Measurements from ENCODE around the gene CCDC92B. TPM values are rescaled to one million over a fixed set of nuclear protein-coding genes. Genes with fewer than 3 reads are reported as not detected.

Gene CCDC92B
- polyA plus RNA-seq, 1 donor from 2014 or later = 0.32 TPM

DNA sequence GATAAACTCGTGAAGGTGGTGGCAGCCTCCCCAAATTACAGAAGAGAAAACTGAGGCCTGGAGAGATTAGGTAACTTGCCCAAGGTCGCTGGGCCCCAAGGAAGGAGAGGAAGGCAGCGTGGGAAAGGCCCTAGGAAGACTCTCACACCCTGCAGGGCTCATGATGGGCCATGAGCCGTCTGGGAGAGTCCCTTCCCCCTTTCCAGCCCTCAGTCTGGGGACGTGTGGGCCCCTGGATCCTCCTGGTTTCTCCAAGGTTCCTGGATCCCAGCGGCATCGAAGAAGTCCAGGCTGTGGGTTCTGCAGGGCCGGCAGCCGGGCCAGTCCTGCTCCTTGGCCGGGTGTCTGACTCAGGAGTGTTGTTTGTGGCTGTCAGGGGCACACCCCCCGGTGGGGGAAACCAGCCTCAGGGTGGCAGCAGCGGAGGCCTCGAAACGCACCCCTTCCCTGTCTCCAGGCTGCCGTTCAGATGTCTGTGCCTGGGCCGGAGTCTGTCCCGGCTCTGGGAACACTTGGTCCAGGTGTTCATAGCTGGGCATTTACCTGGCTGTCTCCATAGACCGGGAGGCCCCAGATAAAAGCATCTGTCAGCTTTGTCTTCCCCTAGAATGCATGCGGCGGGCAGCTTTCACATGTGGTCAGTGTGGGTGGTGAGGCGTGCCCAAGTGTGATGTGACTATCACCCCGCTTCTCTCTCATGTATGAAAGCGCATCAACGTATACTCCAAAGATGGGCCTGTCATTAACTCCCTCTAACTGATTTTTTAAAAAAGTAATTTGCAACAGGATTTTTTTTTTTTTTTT lies 43.1 kb upstream of the CCDC92B start:
- H3K4me2 ChIP-seq (ENCODE audit: low read length) = no peak overlapping the region
- H3K79me2 ChIP-seq (replicated peaks; ENCODE audit: insufficient read depth, low read length) = no peaks in the 10 kb centered on the region
- H2AFZ ChIP-seq (ENCODE audit: low read depth, low read length) = no peak overlapping the region
- H3K9me2 ChIP-seq (ENCODE audit: insufficient read depth, low read length) = no peaks in the 10 kb centered on the region
- H3K27ac ChIP-seq (ENCODE audit: low read length) = no peak overlapping the region
- H3K9me3 ChIP-seq (ENCODE audit: low read length) = no peaks in the 10 kb centered on the region
- no peaks in the 10 kb centered on the region for H3K27me3 ChIP-seq (ENCODE audit: insufficient read depth, low read depth, low read length)
- H3K36me3 ChIP-seq (ENCODE audit: insufficient read depth, low read length) = no peaks in the 10 kb centered on the region
- no peak overlapping the region for H3K9ac ChIP-seq (ENCODE audit: low read length)
- H4K20me1 ChIP-seq (ENCODE audit: insufficient read depth) = no peaks in the 10 kb centered on the region
- H3F3A ChIP-seq (ENCODE audit: insufficient read depth, low read length, poor library complexity, severe bottlenecking) = no peaks in the 10 kb centered on the region
- no peak for TF ChIP-seq RAD21 (conservative IDR thresholded peaks at IDR 0.05)
- no peak for TF ChIP-seq SMC3 (conservative IDR thresholded peaks at IDR 0.05; ENCODE audit: poor library complexity)
- TF ChIP-seq EP300 (conservative IDR thresholded peaks at IDR 0.05; ENCODE audit: poor library complexity, severe bottlenecking) = no peak
- no peak for TF ChIP-seq MXI1 (conservative IDR thresholded peaks at IDR 0.05; ENCODE audit: poor library complexity, severe bottlenecking)
- no peak for TF ChIP-seq REST (IDR thresholded peaks at IDR 0.05; ENCODE audit: borderline replicate concordance)
- no peak for TF ChIP-seq POLR2AphosphoS5 (IDR thresholded peaks at IDR 0.05)
- no peak for TF ChIP-seq EZH2 (IDR thresholded peaks at IDR 0.05; ENCODE audit: borderline replicate concordance, insufficient read depth, low read length, poor library complexity, severe bottlenecking)
- TF ChIP-seq CTCF (IDR thresholded peaks at IDR 0.05; ENCODE audit: poor library complexity, severe bottlenecking) = no peak
- no peak for TF ChIP-seq TAF1 (IDR thresholded peaks at IDR 0.05; ENCODE audit: low read depth)
- no peak overlapping the region for H3K4me3 ChIP-seq (ENCODE audit: low read length)

DNA sequence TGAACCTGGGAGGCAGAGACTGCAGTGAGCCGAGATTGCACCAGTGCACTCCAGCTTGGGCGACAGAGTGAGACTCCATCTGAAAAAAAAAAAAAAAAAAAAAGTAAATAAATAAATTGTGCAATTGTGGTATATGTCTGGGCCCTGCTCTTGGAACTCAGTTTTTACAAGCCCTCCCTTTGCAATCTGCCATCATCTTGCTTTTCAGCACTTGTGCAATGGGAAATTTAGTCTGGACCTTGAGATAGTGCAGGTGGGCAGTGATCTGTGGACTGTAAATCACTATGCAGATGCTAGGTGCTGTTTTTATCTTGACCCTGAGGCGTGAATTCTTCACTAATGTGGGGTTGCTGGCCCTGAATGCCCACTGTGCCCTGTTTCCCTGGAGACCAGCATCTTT lies 40.2 kb upstream of the CCDC92B start:
- Histone ChIP-seq H3K9me2 (ENCODE audit: insufficient read depth, low read length) (no peaks in the 10 kb centered on the region), H3K27ac (ENCODE audit: low read length) (no peak overlapping the region), H3K27me3 (ENCODE audit: insufficient read depth, low read depth, low read length) (no peaks in the 10 kb centered on the region), H3K36me3 (ENCODE audit: insufficient read depth, low read length) (no peaks in the 10 kb centered on the region), H2AFZ (ENCODE audit: low read depth, low read length) (no peak overlapping the region), H3F3A (ENCODE audit: insufficient read depth, low read length, poor library complexity, severe bottlenecking) (no peaks in the 10 kb centered on the region), H3K4me3 (ENCODE audit: low read length) (no peak overlapping the region), H3K9me3 (ENCODE audit: low read length) (no peaks in the 10 kb centered on the region), H3K4me2 (ENCODE audit: low read length) (no peak overlapping the region), H3K9ac (ENCODE audit: low read length) (no peak overlapping the region), H3K79me2 (replicated peaks; ENCODE audit: insufficient read depth, low read length) (no peaks in the 10 kb centered on the region), H4K20me1 (ENCODE audit: insufficient read depth) (no peaks in the 10 kb centered on the region)
- TF ChIP-seq EZH2 (IDR thresholded peaks at IDR 0.05; ENCODE audit: borderline replicate concordance, insufficient read depth, low read length, poor library complexity, severe bottlenecking) = no peak
- TF ChIP-seq REST (IDR thresholded peaks at IDR 0.05; ENCODE audit: borderline replicate concordance) = no peak
- no peak for TF ChIP-seq SMC3 (conservative IDR thresholded peaks at IDR 0.05; ENCODE audit: poor library complexity)
- TF ChIP-seq POLR2AphosphoS5 (IDR thresholded peaks at IDR 0.05) = no peak
- TF ChIP-seq TAF1 (IDR thresholded peaks at IDR 0.05; ENCODE audit: low read depth) = no peak
- TF ChIP-seq EP300 (conservative IDR thresholded peaks at IDR 0.05; ENCODE audit: poor library complexity, severe bottlenecking) = no peak
- no peak for TF ChIP-seq CTCF (IDR thresholded peaks at IDR 0.05; ENCODE audit: poor library complexity, severe bottlenecking)
- TF ChIP-seq RAD21 (conservative IDR thresholded peaks at IDR 0.05) = no peak
- no peak for TF ChIP-seq MXI1 (conservative IDR thresholded peaks at IDR 0.05; ENCODE audit: poor library complexity, severe bottlenecking)
